Activated CD8-positive, alpha-beta memory T cell treated with anti-CD3 and anti-CD28 coated beads, Interleukin-2, amount 50 U/mL, for 24 hours (primary cell): ENCODE results near the gene CYTH3.
"Not testable (repeated sequence)": the region's sequence is repeated elsewhere in the genome, so short reads cannot be mapped to it uniquely, and the experiment has no call there.

Experiments used
- DNase-seq: peaks from one replicate; pipeline ENCODE4 v3.0.0-alpha.2; 2020; ENCODE audit errors: extremely low read depth

The CYTH3 gene

GRCh38 chr7:6229284-6229683, 43.1 kb downstream of the CYTH3 start:
- not testable (repeated sequence) for DNase-seq

DNA sequence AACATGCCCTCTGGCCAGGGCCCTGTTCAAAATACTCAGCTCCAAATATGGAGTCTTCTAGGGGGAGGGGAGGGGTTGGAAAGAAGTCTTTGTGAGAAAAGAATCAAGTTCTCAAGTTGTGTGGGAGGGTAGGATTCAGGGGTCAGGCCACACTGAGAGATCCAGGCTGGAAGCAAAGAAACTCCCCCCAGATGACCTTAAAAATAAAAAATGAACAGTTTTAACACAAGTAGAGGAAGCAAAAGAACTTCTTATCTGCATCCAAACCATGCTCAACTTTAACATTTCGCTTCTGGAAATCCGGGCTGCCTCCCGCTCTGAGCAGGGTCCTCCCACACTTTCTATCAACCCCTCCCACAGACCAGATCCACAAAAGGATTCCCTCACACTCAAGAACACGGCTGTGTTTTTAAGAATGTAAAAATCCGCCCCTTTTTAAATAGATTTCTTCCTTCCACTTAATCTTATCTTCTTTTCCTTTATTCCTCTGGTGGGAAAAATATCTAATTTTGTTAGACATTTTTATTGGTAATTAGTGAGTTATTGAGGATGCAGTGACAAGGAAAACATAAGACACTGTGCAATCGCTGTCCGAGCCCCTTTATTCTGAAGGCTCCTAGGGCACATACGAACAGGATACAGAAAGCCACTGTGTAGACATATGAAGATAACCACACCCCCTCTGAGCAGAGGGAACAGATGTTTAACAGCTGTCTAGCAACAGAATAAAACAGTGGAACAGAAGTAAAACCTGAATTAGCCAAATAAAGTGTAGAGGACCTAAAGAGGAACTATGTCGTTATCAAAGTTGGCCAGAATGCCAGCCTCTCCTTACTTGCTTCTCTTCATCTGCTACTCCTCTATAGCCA, 43.8 kb downstream of the CYTH3 start:
- no peak for DNase-seq

DNA sequence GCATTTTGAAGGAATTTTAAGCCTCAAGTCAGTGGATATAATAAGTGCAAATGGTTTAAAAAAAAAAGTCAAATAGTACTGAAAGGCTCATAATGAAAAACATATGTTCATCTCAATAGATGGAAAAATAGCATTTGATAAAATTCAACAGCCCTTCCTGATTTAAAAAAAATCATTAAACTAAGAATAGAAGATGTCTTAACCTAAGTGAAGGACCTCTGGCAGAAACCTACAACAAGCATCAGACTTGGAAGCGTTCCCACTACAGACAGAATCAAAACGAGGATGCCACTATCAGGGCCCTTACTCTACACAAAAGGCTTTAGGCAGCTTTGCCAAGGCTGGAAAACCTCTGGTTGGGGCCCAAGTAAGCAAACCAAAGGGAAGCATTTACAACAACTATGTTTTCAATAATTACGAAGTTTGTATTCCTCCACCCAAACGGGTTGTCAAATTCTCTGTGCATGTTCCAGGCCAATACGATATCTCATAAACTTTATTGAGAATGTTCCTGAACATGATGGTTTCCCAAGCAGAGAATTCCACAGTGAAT, 45.1 kb downstream of the CYTH3 start:
- no peak for DNase-seq

- DNase-seq = no peak
These were observed 46.1 kb downstream of the CYTH3 start for GRCh38 chr7:6226194-6226799.

DNA sequence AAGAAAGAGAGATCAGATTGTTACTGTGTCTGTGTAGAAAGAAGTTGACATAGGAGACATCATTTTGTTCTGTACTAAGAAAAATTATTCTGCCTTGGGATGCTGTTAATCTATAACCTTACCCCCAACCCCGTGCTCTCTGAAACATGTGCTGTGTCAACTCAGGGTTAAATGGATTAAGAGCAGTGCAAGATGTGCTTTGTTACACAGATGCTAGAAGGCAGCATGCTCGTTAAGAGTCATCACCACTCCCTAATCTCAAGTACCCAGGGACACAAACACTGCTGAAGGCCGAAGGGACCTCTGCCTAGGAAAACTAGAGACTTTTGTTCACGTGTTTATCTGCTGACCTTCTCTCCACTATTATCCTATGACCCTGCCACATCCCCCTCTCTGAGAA, 49.0 kb downstream of the CYTH3 start:
- not testable (repeated sequence) for DNase-seq

DNA sequence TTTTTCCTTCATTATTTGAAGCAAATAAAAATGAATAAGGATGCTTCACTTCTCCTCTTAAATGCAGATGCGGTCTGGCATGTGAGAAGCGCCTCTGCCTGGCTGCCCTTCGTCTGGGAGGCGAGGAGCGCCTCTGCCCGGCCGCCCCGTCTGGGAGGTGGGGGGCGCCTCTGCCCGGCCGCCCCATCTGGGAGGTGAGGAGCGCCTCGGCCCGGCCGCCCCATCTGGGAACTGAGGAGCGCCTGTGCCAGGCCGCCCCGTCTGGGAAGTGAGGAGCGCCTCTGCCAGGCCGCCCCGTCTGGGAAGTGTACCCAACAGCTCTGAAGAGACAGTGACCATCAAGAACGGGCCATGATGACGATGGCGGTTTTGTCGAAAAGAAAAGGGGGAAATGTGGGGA, 49.4 kb downstream of the CYTH3 start:
- not testable (repeated sequence) for DNase-seq

- peak; percentile 13 for DNase-seq
These were observed 50.8 kb downstream of the CYTH3 start for GRCh38 chr7:6221340-6222319.

- DNase-seq = no peak
These were observed 54.1 kb downstream of the CYTH3 start for GRCh38 chr7:6218329-6218728.

DNA sequence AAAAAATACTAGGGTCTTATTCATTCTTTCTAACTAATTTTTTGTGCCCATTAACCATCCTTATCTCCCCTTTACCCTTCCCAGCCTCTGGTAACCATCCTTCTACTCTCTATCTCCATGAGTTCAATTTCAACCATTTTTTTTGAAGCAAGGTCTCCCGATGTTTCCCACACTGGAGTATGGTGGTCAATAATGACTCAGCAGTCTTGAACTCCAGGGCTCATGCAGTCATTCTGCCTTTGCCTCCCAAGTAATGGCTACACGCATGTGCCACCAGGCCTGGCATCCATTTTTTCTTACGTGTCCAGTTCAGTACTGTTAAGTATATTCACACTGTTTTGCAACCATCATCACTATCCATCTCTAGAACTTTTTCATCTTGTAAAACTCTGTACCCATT, 60.4 kb downstream of the CYTH3 start:
- DNase-seq = no peak

- no peak for DNase-seq
These were observed 61.6 kb downstream of the CYTH3 start for GRCh38 chr7:6210621-6211372.

DNA sequence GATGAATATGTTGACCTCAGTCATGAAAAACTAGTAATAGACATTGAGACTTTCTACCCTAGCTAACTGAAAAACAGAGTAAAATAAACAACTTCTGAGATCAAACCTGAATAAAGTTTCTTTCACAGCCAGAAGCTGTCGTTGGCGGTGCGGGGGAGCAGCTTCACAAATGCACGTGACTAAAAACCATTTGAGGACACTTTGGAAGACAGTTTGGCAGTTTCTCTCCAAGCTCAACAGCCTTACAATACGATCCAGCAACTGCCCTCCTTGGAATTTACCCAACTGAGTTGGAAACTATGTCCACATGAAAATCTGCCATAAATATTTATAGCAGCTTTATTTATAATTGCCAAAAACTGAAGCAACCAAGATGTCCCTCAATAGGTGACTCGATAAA, 63.1 kb downstream of the CYTH3 start:
- DNase-seq = no peak

GRCh38 chr7:6208573-6209328, 63.7 kb downstream of the CYTH3 start:
- DNase-seq = no peak

GRCh38 chr7:6205971-6206660, 66.3 kb downstream of the CYTH3 start:
- no peak for DNase-seq

DNA sequence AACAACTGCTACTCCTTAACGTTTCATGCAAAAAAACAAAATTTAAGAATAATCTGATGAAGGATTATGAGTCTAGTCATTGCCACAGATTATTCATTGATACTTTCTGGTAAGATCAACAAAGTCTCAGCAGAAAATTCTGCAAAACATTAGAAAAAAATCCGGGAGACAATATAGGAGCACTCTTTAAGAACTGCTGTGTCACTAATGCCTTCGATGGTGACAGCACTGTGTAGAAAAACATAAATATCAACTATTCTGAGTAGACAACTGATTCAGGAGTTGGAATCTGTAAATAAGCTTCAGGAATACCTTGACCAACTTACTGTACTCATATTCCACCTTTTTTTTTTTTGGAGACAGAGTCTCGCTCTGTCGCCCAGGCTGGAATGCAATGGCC, 69.0 kb downstream of the CYTH3 start:
- no peak for DNase-seq

DNA sequence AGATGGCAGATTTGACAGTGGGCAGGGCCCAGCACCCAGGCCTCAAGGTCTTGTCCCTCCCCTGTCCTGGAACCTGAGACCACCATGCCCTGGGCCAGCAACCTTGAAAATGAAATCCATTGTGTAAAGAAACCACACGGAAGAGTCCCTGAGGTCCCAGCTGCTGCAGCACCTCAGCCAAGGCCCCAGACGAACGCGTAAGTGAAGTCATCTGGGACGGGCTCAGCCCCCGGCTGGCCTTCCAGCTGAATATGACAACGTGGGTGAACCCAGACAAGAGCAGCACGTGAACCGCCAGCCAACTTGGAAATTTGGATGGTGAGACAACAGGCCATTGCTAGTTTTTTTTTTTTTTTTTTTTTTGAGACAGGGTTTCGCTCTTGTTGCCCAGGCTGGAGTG, 70.3 kb downstream of the CYTH3 start:
- no peak for DNase-seq

DNA sequence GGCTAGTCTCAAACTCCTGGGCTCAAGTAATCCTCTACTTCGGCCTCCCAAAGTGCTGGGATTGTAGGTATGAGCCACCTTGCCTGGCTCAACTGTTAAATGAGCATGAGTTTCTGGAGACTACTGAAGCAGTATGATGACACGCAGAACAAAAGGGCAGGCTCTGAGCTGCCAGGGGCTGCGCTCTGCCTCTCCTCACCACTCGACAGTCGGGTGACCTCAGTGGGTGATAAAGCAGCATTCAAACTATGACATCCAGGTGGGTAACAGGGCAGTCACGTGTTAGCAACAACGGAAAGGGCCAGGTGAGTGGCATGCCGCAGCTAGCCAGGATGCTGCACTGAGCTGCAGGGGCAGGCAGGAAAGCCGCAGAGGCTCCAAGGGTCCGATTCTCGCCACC, 71.5 kb downstream of the CYTH3 start:
- no peak for DNase-seq

- no peak for DNase-seq
These were observed 73.5 kb downstream of the CYTH3 start for GRCh38 chr7:6198689-6199595.

DNA sequence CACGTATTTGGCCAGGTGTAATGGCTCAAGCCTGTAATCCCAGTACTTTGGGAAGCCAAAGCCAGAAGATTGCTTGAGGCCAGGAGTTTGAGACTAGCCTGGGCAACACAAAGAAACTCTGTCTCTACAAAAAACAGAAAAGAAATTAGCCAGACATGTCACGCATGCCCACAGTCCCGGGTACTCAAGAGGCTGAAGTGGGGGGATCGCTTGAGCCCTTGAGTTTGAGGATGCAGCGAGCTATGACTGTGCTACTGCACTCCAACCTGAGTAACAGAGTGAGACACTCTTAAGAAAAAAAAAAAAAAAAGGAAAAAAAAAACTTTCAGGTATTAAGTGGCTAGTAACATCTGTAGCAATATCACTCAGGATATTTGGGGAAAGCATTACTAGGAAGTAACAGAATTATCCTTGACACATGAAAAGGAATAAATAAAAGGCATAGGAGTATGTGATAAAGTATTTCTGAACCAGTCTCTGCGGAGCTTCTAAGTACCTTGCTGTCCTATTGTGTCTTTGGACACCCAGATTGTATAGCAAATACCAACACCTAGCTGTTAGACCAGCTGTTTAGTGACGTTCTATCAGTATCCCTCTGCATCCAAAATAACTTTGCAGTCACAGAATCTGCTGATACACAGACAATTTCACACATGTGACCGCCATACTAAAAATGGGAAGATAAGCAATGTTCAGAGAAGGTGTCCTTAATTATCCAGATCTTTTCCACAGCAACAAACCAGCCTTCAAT, 74.4 kb downstream of the CYTH3 start:
- no peak for DNase-seq
